ENCODE results near the gene ARHGEF10L.

DNA sequence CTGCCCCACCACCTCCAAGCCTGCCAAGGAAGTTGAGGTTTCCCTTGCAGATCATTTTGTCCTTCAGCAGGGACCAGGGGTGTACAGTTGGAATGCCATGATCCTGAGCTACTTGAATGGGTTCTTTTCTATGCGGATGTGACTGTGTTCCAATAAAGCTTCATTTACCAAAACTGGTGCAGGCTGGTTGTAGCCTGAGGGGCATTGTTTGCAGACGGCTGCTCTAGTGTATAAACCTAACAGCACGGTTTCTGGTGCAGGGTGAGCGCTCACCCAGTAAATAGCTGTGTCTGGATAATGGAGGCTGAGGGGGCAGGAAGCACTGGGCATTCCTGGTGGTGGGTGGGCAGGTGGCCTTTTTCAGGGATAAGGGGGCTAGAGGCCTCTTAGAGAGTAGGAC is 142.9 kb downstream of the ARHGEF10L start:
- TF ChIP-seq, protein P1, sequence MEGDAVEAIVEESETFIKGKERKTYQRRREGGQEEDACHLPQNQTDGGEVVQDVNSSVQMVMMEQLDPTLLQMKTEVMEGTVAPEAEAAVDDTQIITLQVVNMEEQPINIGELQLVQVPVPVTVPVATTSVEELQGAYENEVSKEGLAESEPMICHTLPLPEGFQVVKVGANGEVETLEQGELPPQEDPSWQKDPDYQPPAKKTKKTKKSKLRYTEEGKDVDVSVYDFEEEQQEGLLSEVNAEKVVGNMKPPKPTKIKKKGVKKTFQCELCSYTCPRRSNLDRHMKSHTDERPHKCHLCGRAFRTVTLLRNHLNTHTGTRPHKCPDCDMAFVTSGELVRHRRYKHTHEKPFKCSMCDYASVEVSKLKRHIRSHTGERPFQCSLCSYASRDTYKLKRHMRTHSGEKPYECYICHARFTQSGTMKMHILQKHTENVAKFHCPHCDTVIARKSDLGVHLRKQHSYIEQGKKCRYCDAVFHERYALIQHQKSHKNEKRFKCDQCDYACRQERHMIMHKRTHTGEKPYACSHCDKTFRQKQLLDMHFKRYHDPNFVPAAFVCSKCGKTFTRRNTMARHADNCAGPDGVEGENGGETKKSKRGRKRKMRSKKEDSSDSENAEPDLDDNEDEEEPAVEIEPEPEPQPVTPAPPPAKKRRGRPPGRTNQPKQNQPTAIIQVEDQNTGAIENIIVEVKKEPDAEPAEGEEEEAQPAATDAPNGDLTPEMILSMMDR (optimal IDR thresholded peaks at IDR 0.05 in 1 of 3, IDR thresholded peaks at IDR 0.05 in 1 of 3, conservative IDR thresholded peaks at IDR 0.05 in 1 of 3; ENCODE audit: extremely low read depth in 1 of 3, insufficient read depth in 2 of 3, low read length in 3 of 3), result no peak
- no peak for TF ChIP-seq EZH2 (IDR thresholded peaks at IDR 0.05; ENCODE audit: low read length)

All from keratinocyte (primary cell).